NCI-H1694 treated with DMSO at 0.1 percent for 48 hours (cell line): ENCODE results near the gene SERHL2.
"Not testable (repeated sequence)": the region's sequence is repeated elsewhere in the genome, so short reads cannot be mapped to it uniquely, and the experiment has no call there.

ENCODE experiments used
- DNase-seq: peaks from one replicate; lab custom pipeline; 2025; lab: John Stamatoyannopoulos, UW

Gene SERHL2

DNA sequence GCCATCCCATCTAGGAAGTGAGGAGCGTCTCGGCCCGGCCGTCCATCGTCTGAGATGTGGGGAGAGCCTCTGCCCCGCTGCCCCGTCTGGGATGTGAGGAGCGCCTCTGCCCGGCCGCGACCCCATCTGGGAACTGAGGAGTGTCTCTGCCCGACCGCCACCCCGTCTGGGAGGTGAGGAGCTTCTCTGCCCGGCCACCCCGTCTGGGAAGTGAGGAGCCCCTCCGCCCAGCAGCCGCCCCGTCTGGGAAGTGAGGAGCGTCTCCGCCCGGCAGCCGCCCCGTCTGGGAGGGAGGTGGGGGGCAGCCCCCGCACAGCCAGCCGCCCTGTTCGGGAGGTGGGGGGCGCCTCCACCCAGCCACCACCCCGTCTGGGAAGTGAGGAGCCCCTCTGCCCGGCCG is 53.9 kb downstream of the SERHL2 start:
- not testable (repeated sequence) for DNase-seq

- no peak for DNase-seq
Measured at GRCh38 chr22:42608136-42608822, 54.5 kb downstream of the SERHL2 start.

- peak; percentile 59 for DNase-seq
Measured at GRCh38 chr22:42608823-42609361, 55.1 kb downstream of the SERHL2 start.

GRCh38 chr22:42610186-42610585 is 56.4 kb downstream of the SERHL2 start:
- no peak for DNase-seq

GRCh38 chr22:42611051-42611450 is 57.3 kb downstream of the SERHL2 start:
- DNase-seq, result no peak

DNA sequence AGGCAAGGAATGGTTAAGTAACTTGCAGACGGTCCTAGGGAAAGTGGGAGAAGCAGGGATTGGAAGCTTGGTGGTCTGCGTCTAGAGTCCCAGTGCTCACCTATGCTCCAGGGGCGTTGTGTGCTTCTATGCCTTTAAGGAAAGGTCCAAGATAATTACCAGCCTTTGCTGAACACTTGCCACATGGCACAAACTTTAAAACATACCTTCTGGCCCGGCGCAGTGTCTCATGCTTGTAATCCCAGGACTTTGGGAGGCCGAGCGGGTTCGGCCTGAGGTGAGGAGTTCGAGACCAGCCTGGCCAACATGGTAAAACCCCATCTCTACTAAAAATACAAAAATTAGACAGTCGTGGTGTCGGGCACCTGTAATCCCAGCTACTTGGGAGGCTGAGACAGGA is 58.6 kb downstream of the SERHL2 start:
- DNase-seq, result no peak

- no peak for DNase-seq
Measured at GRCh38 chr22:42613872-42614301, 60.1 kb downstream of the SERHL2 start.

GRCh38 chr22:42614312-42615091 is 60.7 kb downstream of the SERHL2 start, which contains the start of gene POLDIP3:
POLDIP3 (minus strand) TSS chr22:42614883; CDS start chr22:42614857, 26 bp downstream.
- DNase-seq, result peak; percentile 98

DNA sequence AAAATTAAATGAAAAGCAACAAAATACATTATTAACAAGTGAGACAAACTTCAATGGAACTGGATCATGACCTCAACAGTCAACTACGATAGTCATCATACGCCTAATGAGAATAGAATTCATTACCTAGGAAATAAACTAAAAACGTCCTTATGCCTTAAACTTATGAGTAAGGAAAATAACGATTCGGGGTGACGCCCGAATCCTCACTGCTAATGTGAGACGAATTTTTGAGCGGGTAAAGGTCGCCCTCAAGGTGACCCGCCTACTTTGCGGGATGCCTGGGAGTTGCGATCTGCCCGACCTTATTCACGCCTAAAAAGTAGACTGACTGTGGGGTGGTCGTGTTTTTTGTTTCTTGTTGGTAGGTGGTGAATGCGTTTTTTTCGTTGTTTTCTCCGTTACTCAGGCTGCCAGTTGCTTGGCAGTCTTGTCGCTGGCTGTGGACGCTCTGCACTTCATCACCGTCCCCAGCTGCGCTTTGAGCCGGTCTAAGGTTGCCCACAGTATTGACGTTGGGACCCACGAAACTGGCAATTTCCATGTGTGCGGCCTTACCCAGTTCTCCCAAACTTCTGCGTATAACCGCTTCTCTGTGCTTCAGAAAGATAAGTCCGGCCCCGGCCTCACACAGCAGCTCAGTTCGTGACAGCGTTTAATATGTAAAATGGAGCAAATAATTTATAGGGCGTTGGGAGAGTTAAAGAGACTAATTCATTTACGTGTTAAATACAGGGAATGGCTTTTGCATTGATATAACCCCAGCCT is 61.5 kb downstream of the SERHL2 start:
- DNase-seq, result peak; percentile 99

- DNase-seq, result not testable (repeated sequence)
Measured at GRCh38 chr22:42615860-42616175, 62.1 kb downstream of the SERHL2 start.

DNA sequence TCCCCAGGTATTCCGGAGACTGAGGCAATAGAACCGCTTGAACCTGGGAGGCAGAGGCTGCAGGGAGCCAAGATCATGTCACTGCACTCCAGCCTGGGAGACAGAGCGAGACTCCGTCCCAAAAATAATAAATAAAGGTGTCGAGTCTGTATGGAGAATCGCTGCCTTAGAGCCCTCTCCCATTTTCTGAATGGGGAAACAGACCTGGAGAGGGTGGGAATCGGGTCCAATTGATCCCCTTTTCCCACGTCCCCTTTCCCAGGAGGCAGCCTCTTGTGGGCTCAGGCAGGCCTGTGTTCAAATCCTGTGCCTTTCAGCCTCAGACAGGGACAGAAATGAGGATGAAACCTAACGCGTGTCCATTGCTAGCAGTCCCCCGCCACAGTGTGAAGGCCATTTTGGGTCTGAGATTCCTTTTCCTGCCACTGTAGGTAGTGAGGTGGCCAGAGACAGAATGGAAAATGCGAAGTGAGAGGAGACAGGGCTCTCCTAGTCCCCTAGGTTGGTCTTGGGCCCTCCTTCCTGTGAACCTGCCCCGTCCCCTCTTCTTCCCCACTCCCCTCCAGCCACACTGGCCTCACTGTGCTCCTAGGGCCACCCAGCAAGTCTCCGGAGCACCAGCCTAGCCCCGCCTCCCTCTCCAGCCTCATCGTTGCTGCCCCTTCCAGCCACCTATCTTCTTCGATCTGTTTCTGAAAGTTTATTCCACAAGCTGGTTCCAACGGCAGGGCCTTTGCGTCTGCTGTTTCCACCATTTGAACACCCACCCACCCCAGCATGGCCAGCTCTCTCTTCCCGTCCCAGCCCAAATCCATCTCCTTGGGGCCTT is 63.6 kb downstream of the SERHL2 start:
- DNase-seq, result no peak

DNA sequence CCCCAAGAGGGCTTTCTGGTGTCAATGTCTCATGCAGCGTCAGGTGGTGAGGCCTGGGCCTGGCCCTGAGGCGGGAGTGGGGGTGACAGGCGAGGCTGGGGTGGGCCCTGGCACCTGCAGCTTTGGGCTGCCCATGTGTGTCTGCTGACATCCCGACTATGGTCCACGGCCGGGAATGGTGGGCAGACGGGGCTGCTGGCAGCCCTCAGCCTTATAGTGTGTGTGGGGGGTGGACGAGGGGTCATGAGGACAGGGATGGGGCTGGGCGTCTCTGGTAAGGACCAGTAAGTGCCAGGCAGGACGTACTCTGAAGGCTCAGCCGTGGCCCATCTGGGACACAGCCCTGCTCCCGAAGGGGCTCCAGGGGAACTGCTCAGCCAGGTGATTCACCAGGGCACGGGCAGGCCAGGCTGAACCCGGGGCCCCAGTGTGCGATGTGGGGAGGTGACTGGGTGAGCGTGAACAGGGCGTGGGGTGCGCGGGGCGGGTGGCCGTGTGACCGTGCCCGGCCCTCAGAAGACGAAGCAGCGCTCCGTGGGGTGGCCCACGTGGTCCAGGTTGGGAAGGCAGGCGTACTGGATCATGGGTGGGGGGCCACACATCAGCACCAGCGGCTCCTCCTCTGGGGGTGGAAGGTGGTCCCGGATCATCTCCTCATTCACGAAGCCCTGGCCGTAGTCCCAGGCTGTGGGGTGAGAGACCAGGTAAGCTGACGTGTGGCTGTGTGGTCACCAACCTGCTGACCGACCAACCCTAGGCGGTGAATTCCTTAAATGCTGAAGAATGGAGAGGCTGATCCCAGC is 65.7 kb downstream of the SERHL2 start:
- no peak for DNase-seq

DNA sequence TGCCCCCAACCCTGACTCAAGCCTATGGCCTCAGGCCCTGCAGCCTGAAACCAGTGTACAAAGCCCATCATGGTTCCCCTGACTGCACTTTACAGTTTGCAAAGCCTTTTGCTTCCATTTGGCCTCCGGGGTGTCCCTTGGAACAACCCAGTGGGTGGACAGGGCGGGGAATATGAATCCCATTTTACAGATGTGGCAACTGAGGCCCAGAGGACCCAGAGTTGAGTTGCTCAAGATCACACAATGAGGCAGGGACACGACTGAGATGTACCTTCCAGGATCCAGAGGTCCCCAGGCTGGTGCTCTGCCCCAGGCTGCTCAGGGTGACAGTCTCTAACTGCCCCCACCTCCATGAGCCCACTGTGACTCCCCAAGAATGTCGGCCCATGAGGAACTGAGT is 66.3 kb downstream of the SERHL2 start:
- no peak for DNase-seq

- DNase-seq, result peak; percentile 42
Measured at GRCh38 chr22:42621505-42622002, 67.8 kb downstream of the SERHL2 start.

GRCh38 chr22:42622061-42622710 is 68.4 kb downstream of the SERHL2 start:
- DNase-seq, result no peak

GRCh38 chr22:42623301-42623751 is 69.6 kb downstream of the SERHL2 start:
- no peak for DNase-seq
